ENCODE measurements around the gene TMEM163. TPM values are rescaled to one million over a fixed set of nuclear protein-coding genes. Genes with fewer than 3 reads are reported as not detected.

TMEM163 gene
- total and polyA plus RNA-seq, 7 donors, result 0.28 to 2.6 (median 1.1) TPM; not detected in 1

DNA sequence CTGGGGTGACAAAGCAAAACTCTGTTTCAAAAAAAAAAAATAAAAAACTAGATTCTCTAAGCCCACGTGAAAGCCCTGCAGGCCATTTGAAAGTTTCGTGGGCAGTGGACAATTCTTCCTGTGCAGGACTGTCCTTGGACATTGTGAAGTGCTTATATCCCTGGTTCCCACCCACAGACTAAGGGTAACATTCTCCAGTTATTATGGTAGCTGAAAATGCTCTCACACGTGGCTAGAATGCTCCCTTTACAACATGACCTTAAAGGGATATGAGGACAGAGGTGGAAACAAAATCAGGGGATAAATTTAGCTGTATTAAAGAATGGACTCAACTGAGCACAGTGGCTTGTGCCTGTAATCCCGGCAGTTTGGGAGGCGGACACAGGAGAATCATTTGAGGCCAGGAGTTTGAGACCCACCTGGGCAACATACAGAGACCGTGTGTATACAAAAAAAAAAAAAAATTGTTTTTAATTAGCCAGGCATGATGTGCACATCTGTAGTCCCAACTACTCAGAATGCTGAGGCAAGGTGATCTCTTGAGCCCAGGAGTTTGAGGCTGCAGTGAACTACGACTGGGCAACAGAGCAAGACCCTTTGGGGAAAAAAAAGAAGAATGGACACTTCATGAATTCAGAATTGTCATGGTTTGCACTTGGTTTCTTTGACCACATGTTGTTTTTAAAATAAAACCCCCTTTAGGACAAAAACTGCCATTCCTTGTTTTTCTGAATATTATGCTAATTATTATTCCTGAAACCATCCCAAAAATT is 297.1 kb downstream of the TMEM163 start:
- WGBS, 2 donors, result 90 to 92% methylated on average over 7 of the region's 7 CpGs
- TF ChIP-seq, protein P1, sequence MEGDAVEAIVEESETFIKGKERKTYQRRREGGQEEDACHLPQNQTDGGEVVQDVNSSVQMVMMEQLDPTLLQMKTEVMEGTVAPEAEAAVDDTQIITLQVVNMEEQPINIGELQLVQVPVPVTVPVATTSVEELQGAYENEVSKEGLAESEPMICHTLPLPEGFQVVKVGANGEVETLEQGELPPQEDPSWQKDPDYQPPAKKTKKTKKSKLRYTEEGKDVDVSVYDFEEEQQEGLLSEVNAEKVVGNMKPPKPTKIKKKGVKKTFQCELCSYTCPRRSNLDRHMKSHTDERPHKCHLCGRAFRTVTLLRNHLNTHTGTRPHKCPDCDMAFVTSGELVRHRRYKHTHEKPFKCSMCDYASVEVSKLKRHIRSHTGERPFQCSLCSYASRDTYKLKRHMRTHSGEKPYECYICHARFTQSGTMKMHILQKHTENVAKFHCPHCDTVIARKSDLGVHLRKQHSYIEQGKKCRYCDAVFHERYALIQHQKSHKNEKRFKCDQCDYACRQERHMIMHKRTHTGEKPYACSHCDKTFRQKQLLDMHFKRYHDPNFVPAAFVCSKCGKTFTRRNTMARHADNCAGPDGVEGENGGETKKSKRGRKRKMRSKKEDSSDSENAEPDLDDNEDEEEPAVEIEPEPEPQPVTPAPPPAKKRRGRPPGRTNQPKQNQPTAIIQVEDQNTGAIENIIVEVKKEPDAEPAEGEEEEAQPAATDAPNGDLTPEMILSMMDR (IDR thresholded peaks at IDR 0.05), result no peak
- no peak for TF ChIP-seq POLR2AphosphoS5 (IDR thresholded peaks at IDR 0.05)
- no peak for TF ChIP-seq EP300 (IDR thresholded peaks at IDR 0.05)
- TF ChIP-seq POLR2A (IDR thresholded peaks at IDR 0.05), result no peak
- no peaks in the 10 kb centered on the region for H3K4me1 ChIP-seq
- no peaks in the 10 kb centered on the region for H3K27me3 ChIP-seq
- DNase-seq, result no peak
- intact Hi-C loops (cut with DNase I), result no loop called here
- H3K36me3 ChIP-seq, result peaks cover 0 to 7% (median 2%) of the 10 kb centered on the region in 4 donors
- H3K4me3 ChIP-seq, result no peak overlapping the region
- H3K27ac ChIP-seq, result no peak overlapping the region
- H3K9me3 ChIP-seq, result no peaks in the 10 kb centered on the region

DNA sequence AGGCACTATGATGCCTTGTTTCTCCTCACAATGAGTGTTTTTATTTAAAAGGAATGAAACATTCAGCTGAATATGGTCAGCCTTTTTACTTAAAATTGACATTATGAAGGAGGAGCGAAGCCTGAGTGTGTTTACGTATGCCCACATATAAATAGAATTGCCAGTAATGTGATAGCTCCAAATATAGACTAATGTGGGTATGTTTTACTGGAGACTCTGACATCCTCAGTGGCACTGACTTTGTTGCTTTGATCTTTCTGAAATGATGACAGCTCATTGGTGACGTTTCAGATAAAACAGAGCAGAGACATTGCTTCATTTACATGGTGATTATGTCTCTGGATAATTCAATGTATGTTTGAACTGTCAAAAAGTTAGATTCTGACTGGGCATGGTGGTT is 297.9 kb downstream of the TMEM163 start:
- Histone ChIP-seq H3K9me3 (no peaks in the 10 kb centered on the region), H3K36me3 (peaks cover 0 to 7% (median 2%) of the 10 kb centered on the region in 4 donors), H3K27me3 (no peaks in the 10 kb centered on the region), H3K4me3 (no peak overlapping the region), H3K27ac (no peak overlapping the region), H3K4me1 (no peaks in the 10 kb centered on the region)
- TF ChIP-seq, protein P1 (IDR thresholded peaks at IDR 0.05), result no peak
- no peak for TF ChIP-seq EP300 (IDR thresholded peaks at IDR 0.05)
- TF ChIP-seq POLR2AphosphoS5 (IDR thresholded peaks at IDR 0.05), result no peak
- TF ChIP-seq POLR2A (IDR thresholded peaks at IDR 0.05), result no peak
- intact Hi-C loops (cut with DNase I), result no loop called here
- no peak for DNase-seq
- 90 to 93% methylated on average over 3 of the region's 3 CpGs for WGBS, 2 donors

DNA sequence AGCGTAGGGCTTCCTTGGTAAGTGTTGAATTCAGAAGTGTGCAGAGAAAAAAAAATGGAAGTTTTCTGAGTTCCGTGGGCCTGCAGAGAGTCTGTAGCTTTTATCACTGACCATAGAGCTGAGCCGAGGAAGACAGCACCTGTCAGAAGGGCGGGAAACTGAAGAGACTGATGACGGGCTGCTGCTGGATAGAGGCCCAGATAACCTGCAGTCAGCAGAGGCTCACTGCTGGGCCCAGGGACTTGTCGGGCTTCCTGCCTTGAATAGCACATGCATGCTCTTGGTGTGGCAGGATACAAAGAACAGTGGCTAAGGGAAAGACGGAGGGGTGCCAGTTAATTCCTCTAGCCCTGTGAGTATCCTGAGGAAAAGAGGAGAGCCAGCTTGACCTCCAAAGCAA is 298.5 kb downstream of the TMEM163 start:
- no peak overlapping the region for H3K4me3 ChIP-seq
- no peak for TF ChIP-seq POLR2AphosphoS5 (IDR thresholded peaks at IDR 0.05)
- no peak for TF ChIP-seq EP300 (IDR thresholded peaks at IDR 0.05)
- TF ChIP-seq, protein P1 (IDR thresholded peaks at IDR 0.05), result no peak
- no peak for TF ChIP-seq POLR2A (IDR thresholded peaks at IDR 0.05)
- no peaks in the 10 kb centered on the region for H3K27me3 ChIP-seq
- WGBS, 2 donors, result 85 to 90% methylated on average over 7 of the region's 7 CpGs
- no peaks in the 10 kb centered on the region for H3K9me3 ChIP-seq
- H3K27ac ChIP-seq, result no peak overlapping the region
- intact Hi-C loops (cut with DNase I), result no loop called here
- no peaks in the 10 kb centered on the region for H3K4me1 ChIP-seq
- DNase-seq, result no peak
- H3K36me3 ChIP-seq, result peaks cover 0 to 7% (median 2%) of the 10 kb centered on the region in 4 donors

DNA sequence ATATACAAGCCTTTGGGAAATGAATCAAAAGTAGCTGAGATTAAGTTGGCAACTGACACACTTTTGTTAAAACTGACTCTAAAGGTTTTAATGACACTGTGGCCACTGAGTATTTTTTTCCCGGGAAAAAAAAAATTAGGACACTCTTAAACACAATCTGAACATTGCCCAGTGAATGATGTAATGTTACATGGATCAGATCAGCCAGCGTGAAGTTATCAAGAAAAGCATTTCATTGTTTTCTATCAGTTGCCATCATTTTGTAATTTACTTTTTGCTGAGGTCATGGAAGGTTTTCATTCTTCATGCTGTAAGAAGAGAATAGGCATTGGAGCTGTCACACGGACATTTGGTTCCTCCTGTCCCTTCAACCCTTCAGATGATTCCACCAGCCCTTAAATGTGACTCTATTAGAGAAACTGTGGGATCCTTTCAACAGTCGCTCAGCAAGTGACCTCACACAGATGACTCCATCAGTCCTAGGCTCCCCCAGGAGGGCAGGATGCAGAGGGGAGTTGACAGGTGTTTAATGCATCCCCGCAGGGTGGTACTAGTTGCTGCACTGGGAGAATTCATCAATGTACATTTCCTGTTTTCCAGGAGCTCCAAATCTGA is 300.7 kb downstream of the TMEM163 start:
- Histone ChIP-seq H3K4me1 (no peaks in the 10 kb centered on the region), H3K27ac (no peak overlapping the region), H3K9me3 (no peaks in the 10 kb centered on the region), H3K27me3 (no peaks in the 10 kb centered on the region), H3K4me3 (no peak overlapping the region), H3K36me3 (no peaks in the 10 kb centered on the region)
- no peak for DNase-seq
- WGBS, 2 donors, result 88 to 92% methylated on average over 5 of the region's 5 CpGs
- intact Hi-C loops (cut with DNase I), result no loop called here
- TF ChIP-seq EP300 (IDR thresholded peaks at IDR 0.05) (no peak), POLR2A (IDR thresholded peaks at IDR 0.05) (no peak), POLR2AphosphoS5 (IDR thresholded peaks at IDR 0.05) (no peak)
- TF ChIP-seq, protein P1 (IDR thresholded peaks at IDR 0.05), result no peak
